Effector memory CD4-positive, alpha-beta T cell (primary cell): Measurements from ENCODE around the gene ISM1.

ENCODE experiments used
- DNase-seq, 3 donors: peaks; one replicate each; pipeline ENCODE4 v3.0.0-alpha.2; 2020
- H3K27ac ChIP-seq: 2 replicates; pipeline ENCODE4 v1.7.0; 2013; ENCODE audit warnings: mild to moderate bottlenecking, low read length, moderate library complexity; ENCODE audit not compliant: insufficient read depth, poor library complexity, severe bottlenecking
- H3K27me3 ChIP-seq: replicated peaks from 2 replicates; pipeline ENCODE4 v1.7.0; 2013; ENCODE audit warnings: mild to moderate bottlenecking, low read length; ENCODE audit not compliant: insufficient read depth, control insufficient read depth, poor library complexity, severe bottlenecking
- H3K36me3 ChIP-seq: 2 replicates; pipeline ENCODE4 v1.7.0; 2013; ENCODE audit warnings: mild to moderate bottlenecking, low read length, moderate library complexity; ENCODE audit not compliant: control insufficient read depth, insufficient read depth
- H3K4me1 ChIP-seq: 2 replicates; pipeline ENCODE4 v1.7.0; 2013; ENCODE audit warnings: low read length, mild to moderate bottlenecking; ENCODE audit not compliant: control insufficient read depth, insufficient read depth, poor library complexity, severe bottlenecking
- H3K4me3 ChIP-seq: 2 replicates; pipeline ENCODE4 v1.7.0; 2013; ENCODE audit warnings: low read length, low read depth, mild to moderate bottlenecking; ENCODE audit not compliant: insufficient read depth, poor library complexity, severe bottlenecking
- H3K9me3 ChIP-seq: 2 replicates; pipeline ENCODE4 v1.7.0; 2013; ENCODE audit warnings: mild to moderate bottlenecking, low read length, moderate library complexity; ENCODE audit not compliant: control insufficient read depth

The ISM1 gene

DNA sequence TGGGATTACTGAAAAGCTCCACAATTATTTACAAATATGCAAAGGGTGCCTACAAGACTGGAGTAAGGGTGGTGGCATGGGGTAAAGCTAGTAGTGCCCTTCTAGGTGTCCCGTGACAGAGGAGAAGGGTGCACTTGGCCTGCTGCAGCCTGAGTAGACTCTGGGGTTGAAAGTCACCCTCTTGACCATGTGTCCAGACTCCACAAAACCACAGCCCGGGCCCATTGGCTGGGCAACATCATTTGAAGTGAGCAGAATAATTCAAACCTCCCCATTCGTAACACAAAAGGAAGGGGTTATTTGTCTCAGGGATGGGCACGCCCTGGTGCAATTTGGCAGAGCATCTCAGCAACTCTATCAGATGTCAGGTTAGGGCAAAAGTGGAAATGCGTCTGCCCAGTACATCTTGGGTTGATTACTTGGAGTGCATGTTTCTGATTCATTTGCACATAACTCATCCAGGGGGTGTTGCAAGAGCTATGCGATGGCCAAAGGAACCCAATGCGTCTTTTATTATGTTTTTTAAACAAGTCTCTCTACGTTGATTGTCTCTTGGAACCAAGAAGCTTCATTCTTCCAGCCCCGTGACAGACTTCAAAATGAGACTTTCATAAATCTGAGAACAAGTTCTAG lies 56.7 kb downstream of the ISM1 start:
- H3K27me3 ChIP-seq: no peaks in the 10 kb centered on the region
- H3K27ac ChIP-seq: no peak overlapping the region
- no peak for DNase-seq
- H3K4me3 ChIP-seq: no peak overlapping the region
- H3K4me1 ChIP-seq: no peaks in the 10 kb centered on the region
- H3K36me3 ChIP-seq: no peaks in the 10 kb centered on the region
- no peaks in the 10 kb centered on the region for H3K9me3 ChIP-seq

GRCh38 chr20:13278812-13279570 lies 57.9 kb downstream of the ISM1 start:
- no peak overlapping the region for H3K4me3 ChIP-seq
- H3K36me3 ChIP-seq: no peaks in the 10 kb centered on the region
- no peaks in the 10 kb centered on the region for H3K9me3 ChIP-seq
- DNase-seq: no peak
- H3K27ac ChIP-seq: no peak overlapping the region
- no peaks in the 10 kb centered on the region for H3K4me1 ChIP-seq
- H3K27me3 ChIP-seq: no peaks in the 10 kb centered on the region

DNA sequence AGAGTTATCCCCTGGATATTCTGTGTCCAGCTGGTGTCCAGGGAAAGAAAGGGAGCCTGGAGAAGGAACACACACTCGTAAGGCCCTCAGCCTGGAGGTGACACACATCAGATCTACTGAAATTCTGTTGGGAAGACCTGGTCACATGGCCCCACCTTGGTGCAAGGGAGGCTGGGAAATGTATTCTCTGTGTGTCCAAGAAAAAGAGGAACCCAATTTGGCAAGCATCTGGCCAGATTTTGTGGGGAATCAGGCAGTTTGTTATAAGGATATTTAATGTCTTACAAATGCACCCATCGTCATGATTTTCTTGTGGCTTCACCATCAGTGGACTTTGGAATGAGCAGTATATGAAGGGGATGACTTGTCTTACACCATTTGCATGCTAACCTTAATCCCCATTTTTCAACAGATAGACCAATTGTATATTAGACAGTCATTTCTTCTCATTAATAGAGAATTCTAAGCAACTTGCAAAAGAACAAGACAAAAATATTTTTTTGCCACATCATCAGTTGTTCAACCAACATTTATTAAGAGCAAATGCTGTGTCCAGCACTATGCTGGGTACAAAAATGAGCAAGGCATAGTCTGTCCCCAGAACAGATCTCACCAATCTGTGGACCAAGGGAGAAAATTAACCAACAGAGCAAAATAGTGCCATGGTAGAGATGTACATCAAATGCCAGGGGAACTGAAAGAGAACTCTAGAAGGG lies 59.7 kb downstream of the ISM1 start:
- Histone ChIP-seq H3K36me3 (no peaks in the 10 kb centered on the region), H3K27ac (no peak overlapping the region), H3K9me3 (no peaks in the 10 kb centered on the region), H3K4me3 (no peak overlapping the region), H3K27me3 (no peaks in the 10 kb centered on the region), H3K4me1 (no peaks in the 10 kb centered on the region)
- no peak for DNase-seq

DNA sequence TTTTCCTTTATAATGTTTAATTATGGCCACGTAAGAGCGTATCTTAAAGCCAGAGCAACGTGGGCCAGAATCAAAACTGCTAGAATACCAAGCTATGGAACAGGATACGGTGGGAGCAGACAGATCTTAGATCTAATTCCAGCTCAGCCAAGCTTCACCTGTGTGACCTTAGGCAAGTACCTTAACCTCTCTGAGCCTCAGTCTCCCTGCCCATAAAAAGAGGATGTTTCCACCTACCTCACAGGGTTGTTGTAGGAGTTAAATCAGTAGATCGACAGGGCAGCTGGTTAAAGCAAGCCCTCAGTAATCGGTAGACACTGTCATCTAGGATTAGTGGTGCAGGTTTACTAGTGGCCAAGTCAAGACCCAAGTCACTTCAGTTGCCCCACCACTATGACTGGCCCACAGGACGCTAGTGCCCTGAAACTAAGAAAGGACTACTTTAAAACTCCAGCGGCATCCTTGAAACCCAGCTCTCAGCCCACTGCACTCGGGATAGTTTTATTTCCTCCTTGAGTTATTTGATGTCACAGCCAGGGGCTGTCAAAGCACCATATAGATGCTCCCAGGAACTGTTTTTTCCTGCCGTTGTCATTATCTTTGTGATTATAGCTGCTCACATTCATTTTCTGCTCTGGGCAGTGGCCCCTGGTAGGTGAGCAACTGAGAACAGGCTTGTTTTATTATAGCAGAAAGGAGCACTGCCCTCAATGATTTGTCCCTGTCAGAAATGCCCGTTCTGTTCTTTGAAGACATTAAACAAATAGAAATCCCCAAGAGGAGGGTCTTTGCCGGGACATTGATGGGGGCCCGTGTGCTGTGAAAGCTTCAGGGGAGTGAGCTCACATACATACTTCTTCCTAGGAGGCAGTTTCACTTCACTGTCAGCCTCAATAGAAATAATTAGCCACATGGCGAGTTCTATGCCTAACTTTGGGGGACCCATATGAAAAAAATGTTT lies 63.1 kb downstream of the ISM1 start:
- DNase-seq: no peak
- Histone ChIP-seq H3K27me3 (no peaks in the 10 kb centered on the region), H3K4me1 (no peaks in the 10 kb centered on the region), H3K9me3 (no peaks in the 10 kb centered on the region), H3K4me3 (no peak overlapping the region), H3K27ac (no peak overlapping the region), H3K36me3 (no peaks in the 10 kb centered on the region)

DNA sequence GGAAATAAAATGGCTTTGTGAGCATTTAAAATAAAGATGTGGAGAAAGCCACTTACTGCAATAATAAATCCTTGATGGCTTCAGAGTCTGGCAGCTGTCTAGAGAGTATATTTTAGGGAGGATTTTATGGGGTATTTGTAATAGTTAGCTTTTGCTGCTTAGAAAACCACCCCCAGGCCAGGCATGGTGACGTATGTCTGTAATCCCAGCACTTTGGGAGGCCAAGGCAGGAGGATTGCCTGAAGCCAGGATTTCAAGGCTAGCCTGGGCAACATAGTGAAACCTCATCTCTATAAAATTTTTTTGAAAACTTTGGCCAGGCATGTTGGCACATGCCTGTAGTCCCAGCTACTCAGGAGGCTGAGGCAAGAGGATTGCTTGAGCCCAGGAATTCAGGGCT lies 63.8 kb downstream of the ISM1 start:
- no peak for DNase-seq
- H3K27me3 ChIP-seq: no peaks in the 10 kb centered on the region
- no peaks in the 10 kb centered on the region for H3K9me3 ChIP-seq
- H3K4me3 ChIP-seq: no peak overlapping the region
- H3K27ac ChIP-seq: no peak overlapping the region
- no peaks in the 10 kb centered on the region for H3K36me3 ChIP-seq
- no peaks in the 10 kb centered on the region for H3K4me1 ChIP-seq

- Histone ChIP-seq H3K9me3 (no peaks in the 10 kb centered on the region), H3K27me3 (no peaks in the 10 kb centered on the region), H3K36me3 (no peaks in the 10 kb centered on the region), H3K4me1 (no peaks in the 10 kb centered on the region), H3K4me3 (no peak overlapping the region), H3K27ac (no peak overlapping the region)
- DNase-seq: no peak
Measured at GRCh38 chr20:13285408-13285807, 64.3 kb downstream of the ISM1 start.

DNA sequence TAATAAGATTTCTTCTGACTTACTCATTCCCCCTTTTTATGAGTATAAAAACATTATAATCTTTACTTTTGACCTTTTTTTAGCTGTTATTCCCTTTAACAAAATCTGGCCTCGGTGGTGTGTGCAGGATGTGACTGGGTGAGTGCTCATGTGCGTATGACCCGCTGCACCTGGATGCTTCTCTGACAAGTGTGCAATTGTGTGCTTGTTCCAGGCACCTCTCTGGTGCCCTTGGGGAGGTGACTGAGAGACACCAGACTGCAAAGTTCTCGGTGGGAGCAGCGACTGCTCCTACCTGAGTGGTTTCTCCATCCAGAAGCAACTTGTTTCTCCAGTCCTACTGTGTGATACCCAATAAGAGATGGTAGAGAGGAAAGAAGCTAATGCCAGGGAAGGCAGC lies 65.0 kb downstream of the ISM1 start:
- H3K4me1 ChIP-seq: no peaks in the 10 kb centered on the region
- H3K27me3 ChIP-seq: no peaks in the 10 kb centered on the region
- H3K36me3 ChIP-seq: no peaks in the 10 kb centered on the region
- no peak for DNase-seq
- H3K27ac ChIP-seq: no peak overlapping the region
- H3K9me3 ChIP-seq: no peaks in the 10 kb centered on the region
- no peak overlapping the region for H3K4me3 ChIP-seq

GRCh38 chr20:13286607-13287006 lies 65.5 kb downstream of the ISM1 start:
- no peaks in the 10 kb centered on the region for H3K36me3 ChIP-seq
- no peaks in the 10 kb centered on the region for H3K27me3 ChIP-seq
- H3K27ac ChIP-seq: no peak overlapping the region
- H3K9me3 ChIP-seq: no peaks in the 10 kb centered on the region
- H3K4me3 ChIP-seq: no peak overlapping the region
- no peak for DNase-seq
- no peaks in the 10 kb centered on the region for H3K4me1 ChIP-seq

GRCh38 chr20:13288357-13288756 lies 67.3 kb downstream of the ISM1 start:
- Histone ChIP-seq H3K9me3 (no peaks in the 10 kb centered on the region), H3K4me1 (no peaks in the 10 kb centered on the region), H3K27ac (no peak overlapping the region), H3K4me3 (no peak overlapping the region), H3K27me3 (no peaks in the 10 kb centered on the region), H3K36me3 (no peaks in the 10 kb centered on the region)
- DNase-seq: no peak
